GM19467 (cell line): ENCODE measurements around the gene ITGAX.

Source experiments
- ATAC-seq: cut with Tn5 transposase; IDR thresholded peaks from one replicate; pipeline ENCODE4 v1.9.1; 2021; ENCODE audit warnings: mild to moderate bottlenecking, moderate library complexity; ENCODE audit not compliant: unreplicated experiment

Gene ITGAX

DNA sequence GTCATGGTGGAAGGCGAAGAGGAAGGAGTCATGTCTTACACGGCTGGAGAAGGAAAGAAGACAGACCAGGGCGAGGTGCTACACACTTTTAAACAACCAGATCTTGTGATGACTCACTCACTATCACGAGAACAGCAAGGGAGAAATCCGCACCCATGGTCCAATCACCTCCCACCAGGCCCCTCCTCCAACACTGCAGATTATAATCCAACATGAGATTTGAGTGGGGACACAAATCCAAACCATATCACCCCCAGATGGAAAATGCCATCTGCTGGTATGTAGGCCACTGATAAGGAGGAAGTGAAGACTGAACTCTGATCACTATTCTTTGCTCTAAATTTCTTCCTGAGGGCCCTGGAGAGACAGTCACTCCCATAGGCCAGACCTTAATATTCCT, 7.5 kb upstream of the ITGAX start:
- ATAC-seq = no peak

DNA sequence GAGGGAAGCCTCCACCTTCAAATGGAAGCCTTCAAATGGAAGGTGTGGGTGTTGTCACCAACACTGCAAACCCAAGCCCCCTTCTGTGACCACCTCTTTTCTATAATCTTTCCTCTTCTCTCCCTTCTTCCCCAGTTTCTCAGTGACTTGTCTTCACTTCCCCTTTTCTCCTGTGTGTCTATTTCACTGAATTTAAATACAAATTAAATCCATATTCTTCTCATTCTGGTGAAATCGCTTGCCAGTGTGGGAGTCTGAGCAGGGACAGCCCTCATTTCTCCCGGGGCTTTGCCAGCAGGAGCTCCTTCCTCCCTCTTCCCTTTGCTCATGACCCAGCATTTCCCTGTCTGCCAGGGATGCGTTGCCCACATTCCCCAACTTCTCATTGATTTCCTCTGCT, 6.4 kb upstream of the ITGAX start:
- ATAC-seq = no peak

DNA sequence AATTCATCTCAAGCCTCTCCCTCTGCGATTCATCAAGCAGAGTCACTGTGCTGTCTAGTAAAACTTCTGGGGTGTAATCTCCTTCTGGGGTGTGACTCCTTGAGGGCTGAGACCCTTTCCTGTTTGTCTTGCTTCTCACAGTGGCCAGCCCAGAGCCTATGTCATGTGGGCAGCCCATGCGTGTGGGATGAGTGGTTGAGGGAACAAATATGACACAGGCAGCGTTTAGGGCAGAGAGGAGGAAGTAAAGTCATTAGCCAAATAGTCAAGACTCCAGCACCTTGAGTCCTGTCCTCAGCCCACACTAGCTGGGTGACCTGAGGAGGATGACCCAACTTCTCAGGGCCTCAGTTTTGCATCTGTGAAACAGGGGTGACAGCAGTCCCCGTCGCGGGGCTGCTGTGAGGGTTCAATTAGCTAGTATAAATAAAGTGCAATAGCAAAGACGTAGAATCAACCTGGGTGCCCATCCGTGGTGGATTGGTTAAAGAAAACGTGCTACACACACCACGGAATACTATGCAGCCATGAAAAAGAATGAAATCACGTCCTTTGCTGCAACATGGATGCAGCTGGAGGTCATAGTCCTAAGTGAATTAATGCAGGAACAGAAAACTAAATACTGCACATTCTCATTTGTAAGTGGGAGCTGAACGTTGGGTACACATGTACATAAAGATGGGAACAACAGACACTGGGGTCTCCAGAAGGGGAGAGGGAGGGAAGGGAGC, 4.5 kb upstream of the ITGAX start:
- ATAC-seq = no peak

- no peak for ATAC-seq
These were observed 3.6 kb upstream of the ITGAX start for GRCh38 chr16:31351246-31351941.

DNA sequence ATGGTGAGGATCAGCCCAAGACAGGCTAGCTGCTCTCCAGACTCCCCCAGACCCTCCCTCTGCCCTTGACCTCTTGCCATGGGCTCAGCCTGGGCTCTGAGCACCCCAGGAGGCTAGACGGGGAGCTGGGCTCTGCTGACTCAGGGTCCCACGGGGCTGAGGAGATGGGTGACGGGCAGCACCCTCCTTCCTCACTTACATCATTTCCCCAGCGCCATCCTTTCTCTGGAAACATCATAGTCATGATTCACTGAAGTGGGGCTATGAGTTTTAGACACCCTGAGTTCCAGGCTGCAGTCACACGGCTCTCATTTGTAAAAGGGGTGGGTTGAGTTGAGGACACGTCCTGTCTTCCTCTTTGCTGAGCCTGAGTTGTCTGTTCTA, 3.0 kb upstream of the ITGAX start:
- no peak for ATAC-seq

DNA sequence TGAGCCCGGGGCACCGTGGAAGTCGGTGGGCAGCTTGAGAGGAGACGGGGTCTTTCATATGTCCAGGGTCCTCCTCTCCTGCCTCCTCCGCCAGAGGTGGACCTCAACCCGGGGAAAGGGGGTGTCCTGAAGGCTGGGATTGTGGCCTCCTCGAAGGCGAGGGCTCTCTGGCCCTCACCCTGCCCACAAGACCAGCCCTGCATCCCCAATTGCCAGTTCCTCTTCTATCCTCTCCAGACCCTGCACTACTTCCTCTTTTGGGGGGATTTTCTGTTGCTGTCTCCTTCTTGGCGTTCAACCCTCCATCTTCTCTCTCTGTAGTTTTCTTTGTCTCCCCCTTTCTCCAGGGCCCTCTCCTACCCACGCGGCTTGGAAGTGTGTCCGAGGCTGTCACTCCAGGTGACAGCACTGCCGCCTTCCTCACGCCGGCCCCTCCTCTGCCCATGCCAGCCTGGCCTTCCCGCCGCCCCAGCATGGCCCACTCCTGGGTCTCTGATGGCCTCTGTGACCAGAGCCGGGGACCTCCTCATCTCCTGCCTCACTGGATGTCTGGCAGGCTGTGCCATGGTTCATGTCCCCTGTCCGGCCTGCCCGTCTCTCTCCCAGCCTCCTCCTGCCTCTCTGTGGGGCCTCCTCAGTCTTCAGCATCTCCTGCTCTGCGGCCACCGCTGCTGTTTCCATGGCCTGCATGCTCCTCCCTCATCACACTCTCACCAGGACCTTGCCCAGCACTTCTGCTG, 2.4 kb upstream of the ITGAX start:
- ATAC-seq = no peak

GRCh38 chr16:31355431-31356100, 590 bp downstream of the ITGAX start:
- ATAC-seq = no peak

GRCh38 chr16:31356566-31357323, 1.8 kb downstream of the ITGAX start:
- no peak for ATAC-seq

DNA sequence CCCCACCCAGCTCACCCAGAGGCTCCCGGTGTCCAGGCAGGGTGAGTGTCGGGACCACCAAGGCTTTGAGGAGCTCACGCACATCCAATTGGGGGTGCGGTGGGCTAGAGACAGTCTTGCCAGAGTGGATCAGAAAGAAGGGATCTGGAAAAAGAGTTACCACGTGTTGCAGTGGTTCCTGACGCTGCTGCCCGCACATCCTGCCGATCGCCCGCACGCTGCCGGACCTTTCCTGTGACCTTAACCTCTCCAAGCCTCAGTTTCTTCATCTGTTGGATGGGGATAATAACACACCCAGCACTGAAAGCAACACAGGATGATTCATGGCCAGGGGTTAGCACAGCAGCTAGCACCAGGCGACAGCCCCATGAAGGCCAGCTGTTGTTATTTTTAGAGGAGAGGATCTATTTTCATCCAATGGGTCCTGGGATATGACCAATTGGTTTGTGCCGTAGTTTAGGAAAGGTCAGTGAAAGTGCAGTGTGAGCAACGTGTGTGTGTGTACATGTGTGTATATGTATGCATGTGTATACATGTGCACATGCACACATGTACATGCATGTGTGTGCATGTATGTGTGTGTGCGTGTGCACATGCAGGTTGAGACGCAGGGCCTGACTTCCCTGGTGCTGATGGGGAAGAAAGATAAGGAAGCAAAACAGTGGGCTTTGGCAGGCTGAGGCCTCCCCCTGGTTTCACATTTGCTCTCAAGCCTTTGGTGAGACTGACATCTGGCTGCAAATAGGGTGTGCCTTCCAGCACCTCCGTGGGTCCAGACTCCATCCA, 2.5 kb downstream of the ITGAX start:
- ATAC-seq = no peak

DNA sequence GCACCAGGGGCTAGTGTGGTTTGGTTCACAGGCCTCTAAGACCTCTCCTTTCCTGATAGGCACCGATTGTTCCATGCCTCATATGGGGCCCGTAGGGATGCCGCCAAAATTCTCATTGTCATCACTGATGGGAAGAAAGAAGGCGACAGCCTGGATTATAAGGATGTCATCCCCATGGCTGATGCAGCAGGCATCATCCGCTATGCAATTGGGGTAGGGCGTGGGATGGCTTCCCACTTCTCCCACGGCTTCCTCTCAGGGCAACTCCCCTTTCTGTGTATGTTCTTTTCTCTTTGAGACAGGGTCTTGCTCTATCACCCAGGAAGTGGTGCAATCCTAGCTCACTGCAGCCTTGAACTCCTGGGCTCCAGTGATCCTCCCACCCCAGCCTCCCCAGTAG, 5.3 kb downstream of the ITGAX start:
- ATAC-seq = no peak

- no peak for ATAC-seq
These were observed 6.5 kb downstream of the ITGAX start for GRCh38 chr16:31361201-31362110.

DNA sequence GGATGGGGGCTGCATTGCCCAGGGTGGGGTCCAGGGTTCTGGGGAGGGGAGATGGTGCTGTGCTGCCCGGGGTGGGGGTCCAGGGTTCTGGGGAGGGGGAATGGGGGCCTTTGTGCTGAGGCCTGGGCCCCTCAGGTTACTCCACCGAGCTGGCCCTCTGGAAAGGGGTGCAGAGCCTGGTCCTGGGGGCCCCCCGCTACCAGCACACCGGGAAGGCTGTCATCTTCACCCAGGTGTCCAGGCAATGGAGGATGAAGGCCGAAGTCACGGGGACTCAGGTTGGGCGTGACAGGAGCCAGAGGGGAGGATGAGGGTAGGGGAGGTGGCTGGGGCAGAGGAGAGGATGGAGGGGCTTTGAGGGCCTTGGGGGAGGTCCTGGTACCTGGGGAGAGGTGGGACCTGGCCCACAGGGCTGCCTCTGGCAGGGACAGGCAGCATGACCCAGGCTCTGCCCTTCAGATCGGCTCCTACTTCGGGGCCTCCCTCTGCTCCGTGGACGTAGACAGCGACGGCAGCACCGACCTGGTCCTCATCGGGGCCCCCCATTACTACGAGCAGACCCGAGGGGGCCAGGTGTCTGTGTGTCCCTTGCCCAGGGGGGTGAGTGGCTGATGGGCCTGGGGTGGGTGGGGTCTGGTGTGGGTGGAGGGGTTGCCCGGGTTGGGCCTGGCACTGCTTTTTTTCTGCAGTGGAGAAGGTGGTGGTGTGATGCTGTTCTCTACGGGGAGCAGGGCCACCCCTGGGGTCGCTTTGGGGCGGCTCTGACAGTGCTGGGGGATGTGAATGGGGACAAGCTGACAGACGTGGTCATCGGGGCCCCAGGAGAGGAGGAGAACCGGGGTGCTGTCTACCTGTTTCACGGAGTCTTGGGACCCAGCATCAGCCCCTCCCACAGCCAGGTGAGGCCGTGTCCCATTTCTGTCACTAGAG, 7.8 kb downstream of the ITGAX start:
- no peak for ATAC-seq

DNA sequence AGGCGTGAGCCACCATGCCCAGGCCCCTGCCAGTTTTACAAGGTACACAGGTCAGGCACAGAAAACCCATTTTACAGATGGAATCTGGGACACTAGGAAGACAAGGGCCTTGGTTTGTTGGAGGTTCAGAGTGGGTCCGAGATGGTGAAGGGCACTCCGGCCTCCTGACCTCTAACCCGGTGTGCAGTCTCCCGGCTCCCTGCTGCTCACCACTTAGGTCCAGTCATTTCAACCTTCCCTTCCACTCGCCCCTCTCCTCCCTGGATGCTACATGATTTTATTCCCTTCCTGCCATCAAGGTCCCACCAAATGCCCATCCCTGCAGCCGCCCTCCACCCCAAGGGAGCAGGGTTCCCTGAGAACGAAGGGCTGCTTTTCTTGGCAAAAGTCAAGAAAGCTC, 8.7 kb downstream of the ITGAX start:
- no peak for ATAC-seq

DNA sequence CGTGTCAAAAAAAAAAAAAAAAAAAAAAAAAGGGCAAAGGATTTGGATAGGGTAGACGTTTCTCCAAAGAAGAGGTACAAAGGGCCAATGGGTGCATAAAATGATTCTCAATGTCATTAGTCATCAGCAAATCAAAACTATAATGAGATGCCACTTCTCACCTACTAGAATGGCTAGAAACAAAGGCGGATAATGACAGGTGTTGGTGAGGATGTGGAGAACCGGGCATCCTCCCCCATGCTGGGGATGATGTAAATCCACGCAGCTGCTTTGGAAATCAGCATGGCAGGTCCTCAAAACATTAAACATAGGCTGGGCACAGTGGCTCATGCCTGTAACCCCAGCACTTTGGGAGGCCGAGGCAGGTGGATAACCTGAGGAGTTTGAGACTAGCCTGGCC, 9.4 kb downstream of the ITGAX start:
- no peak for ATAC-seq

GRCh38 chr16:31365131-31365865, 10.3 kb downstream of the ITGAX start:
- no peak for ATAC-seq

DNA sequence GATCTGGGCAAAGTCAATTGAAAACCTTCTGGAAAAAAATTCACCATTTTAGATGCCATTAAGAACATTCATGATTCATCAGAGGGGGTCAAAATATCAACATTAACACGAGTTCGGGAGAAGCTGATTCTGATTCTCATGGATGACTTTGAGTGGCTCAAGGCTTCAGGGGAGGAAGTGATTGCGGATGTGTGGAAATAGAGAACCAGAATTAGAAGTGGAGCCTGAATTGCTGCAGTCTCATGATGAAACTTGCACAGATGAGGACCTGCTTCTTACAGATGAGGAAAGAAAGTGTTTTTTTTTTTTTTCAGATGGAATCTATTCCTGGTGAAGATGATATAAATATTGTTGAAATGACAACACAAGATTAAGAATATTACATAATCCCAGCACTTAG, 12.9 kb downstream of the ITGAX start:
- no peak for ATAC-seq

DNA sequence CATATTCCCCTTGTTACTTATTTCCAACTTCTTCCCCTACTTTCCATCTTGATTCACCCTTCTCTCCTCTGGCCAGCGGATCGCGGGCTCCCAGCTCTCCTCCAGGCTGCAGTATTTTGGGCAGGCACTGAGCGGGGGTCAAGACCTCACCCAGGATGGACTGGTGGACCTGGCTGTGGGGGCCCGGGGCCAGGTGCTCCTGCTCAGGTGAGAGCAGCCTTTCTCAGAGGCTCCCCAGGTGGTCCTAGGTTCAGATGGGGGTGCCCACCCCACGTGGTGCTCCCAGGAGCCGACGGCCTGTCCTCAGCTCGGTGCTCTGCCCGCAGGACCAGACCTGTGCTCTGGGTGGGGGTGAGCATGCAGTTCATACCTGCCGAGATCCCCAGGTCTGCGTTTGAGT, 16.0 kb downstream of the ITGAX start:
- no peak for ATAC-seq
